Natural killer cell (primary cell): ENCODE results near the gene CLEC11A. TPM values are rescaled to one million over a fixed set of nuclear protein-coding genes. Genes with fewer than 3 reads are reported as not detected.

Source experiments
- ATAC-seq, 3 donors: fragments of 150-1000 bp in 2 of 3; fragments of 200-7000 bp in 1 of 3; cut with Tn5 transposase; 1 replicate in 1 of 3; 2 replicates in 2 of 3; pipeline ENCODE4 v1.10.0; 2021; ENCODE audit warnings: mild to moderate bottlenecking in 2 of 3, moderate library complexity in 2 of 3
- DNase-seq, 2 donors: peaks; one replicate each; pipeline versions ENCODE4 v3.0.0 to v3.0.0-alpha.2; 2013 to 2021; ENCODE audit warnings: mixed read lengths in 1 of 2
- H3K27ac ChIP-seq: one replicate; pipeline ENCODE4 v1.5.1; 2013; ENCODE audit warnings: mild to moderate bottlenecking, low read length
- H3K27me3 ChIP-seq: one replicate; pipeline ENCODE4 v1.6.1; 2013; ENCODE audit warnings: low read length; ENCODE audit not compliant: control insufficient read depth, insufficient read depth
- H3K36me3 ChIP-seq: one replicate; pipeline ENCODE4 v1.6.1; 2013; ENCODE audit warnings: low read length; ENCODE audit not compliant: control insufficient read depth, insufficient read depth
- H3K4me1 ChIP-seq: one replicate; pipeline ENCODE4 v1.6.1; 2013; ENCODE audit warnings: low read length; ENCODE audit not compliant: control insufficient read depth, insufficient read depth
- H3K4me3 ChIP-seq: one replicate; pipeline ENCODE4 v1.5.1; 2013; ENCODE audit warnings: low read length
- H3K9me3 ChIP-seq: one replicate; pipeline ENCODE4 v1.6.1; 2013; ENCODE audit warnings: low read length; ENCODE audit not compliant: control insufficient read depth, insufficient read depth
- H3K27ac Mint-ChIP-seq, 2 donors: one replicate each; pipeline ENCODE4 v1.8.0; 2022; ENCODE audit warnings: mild to moderate bottlenecking in 2 of 2, mixed read lengths in 2 of 2, moderate library complexity in 1 of 2
- H3K27me3 Mint-ChIP-seq, 2 donors: one replicate each; pipeline ENCODE4 v1.8.0; 2022; ENCODE audit warnings: low read depth in 2 of 2, mixed read lengths in 2 of 2
- H3K36me3 Mint-ChIP-seq: one replicate; pipeline ENCODE4 v1.8.0; 2022; ENCODE audit warnings: mixed read lengths
- H3K4me1 Mint-ChIP-seq, 2 donors: one replicate each; pipeline ENCODE4 v1.8.0; 2022; ENCODE audit warnings: mixed read lengths in 2 of 2
- H3K4me3 Mint-ChIP-seq: one replicate; pipeline ENCODE4 v1.8.0; 2022; ENCODE audit warnings: mild to moderate bottlenecking, moderate library complexity, mixed read lengths
- H3K9me3 Mint-ChIP-seq, 2 donors: one replicate each; pipeline ENCODE4 v1.8.0; 2022; ENCODE audit warnings: mixed read lengths in 2 of 2
- WGBS: methylation state at CpG from one replicate; pipeline ENCODE4 v1.1.7; 2013; ENCODE audit warnings: missing lambda C conversion rate; ENCODE audit not compliant: insufficient coverage; 5-methylcytosine and 5-hydroxymethylcytosine counted together
- intact Hi-C: fragments of 100-400 bp; cut with micrococcal nuclease; formaldehyde crosslinking; loops from one replicate; pipeline ENCODE4 v1.14.2; 2022
- total RNA-seq, 4 donors: library from RNA; stranded (reverse); fragments of 120-200 nt in 1 of 4; gene quantifications; one replicate each; pipeline versions ENCODE4 v1.2.3 to v1.2.4, GENCODE V29; 2013 to 2022
- TF ChIP-seq, protein P1 (sequence below): fragments of 200-600 bp; IDR thresholded peaks from one replicate; pipeline ENCODE4 v1.8.0; 2022; ENCODE audit warnings: antibody characterized with exemption

Gene CLEC11A
- total RNA-seq, 3 donors from 2014 or later (not counting 1 experiment from before 2014, with no cell fraction given), result 2.3 to 4.0 (median 3.3) TPM

DNA sequence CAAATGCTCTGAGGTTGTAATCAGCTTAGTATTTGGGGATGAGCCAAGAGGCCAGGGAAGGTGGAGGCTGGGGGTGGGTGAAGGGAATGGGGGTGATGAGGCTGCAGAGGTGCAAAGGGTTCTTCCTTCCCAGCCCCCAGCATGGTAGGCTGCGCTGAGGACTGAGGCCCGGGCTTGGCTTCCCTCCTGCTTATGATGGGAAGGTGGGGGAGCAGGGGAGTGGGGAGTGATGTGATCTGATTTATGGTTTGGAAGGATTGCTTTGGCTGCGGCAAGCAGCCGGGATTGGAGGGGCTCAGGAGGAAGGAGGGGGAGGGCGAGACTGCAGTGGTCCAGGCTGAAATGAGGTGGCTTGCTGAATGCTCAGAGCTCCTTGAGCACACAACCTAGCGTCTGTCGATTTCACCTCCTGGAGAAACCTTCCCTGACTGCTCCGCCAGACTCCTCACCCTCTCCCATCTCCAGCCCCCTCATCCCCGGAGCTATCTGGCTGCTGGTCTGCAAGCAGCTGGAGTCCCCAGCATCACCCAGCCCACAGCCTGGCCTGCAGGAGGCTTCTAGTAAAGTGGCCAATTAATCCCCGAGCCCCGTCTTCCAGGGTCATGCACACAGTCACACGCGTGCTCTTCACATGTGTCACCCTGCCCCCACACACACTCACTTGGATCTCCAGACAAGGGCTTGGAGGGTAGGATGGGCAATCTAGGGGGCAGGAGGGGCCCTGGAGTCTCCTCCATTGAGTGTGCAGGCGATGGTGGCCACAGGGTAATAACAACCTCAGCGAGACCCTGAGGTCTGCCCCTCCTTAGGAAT lies 757 bp upstream of the CLEC11A start:
- no peaks in the 10 kb centered on the region for H3K9me3 Mint-ChIP-seq
- H3K27ac Mint-ChIP-seq, result peak overlapping the region in 1 of 2 donors; percentile 31
- Histone ChIP-seq H3K4me1 (peaks cover 45% of the 10 kb centered on the region), H3K9me3 (no peaks in the 10 kb centered on the region), H3K36me3 (no peaks in the 10 kb centered on the region), H3K4me3 (no peak overlapping the region), H3K27ac (no peak overlapping the region), H3K27me3 (peaks cover 25% of the 10 kb centered on the region)
- ATAC-seq, result no peak
- DNase-seq, result no peak
- peaks cover 0 to 56% of the 10 kb centered on the region in 2 donors for H3K4me1 Mint-ChIP-seq
- 77% methylated on average over 13 of the region's 15 CpGs for WGBS
- H3K27me3 Mint-ChIP-seq, result peaks cover 19 to 33% of the 10 kb centered on the region in 2 donors
- intact Hi-C loops, result loop anchor here (10.0 kb wide), 1 partner anchor 82 kb away; no protein-coding TSS in a partner anchor
- peak overlapping the region; percentile 53 for H3K4me3 Mint-ChIP-seq
- no peaks in the 10 kb centered on the region for H3K36me3 Mint-ChIP-seq
- TF ChIP-seq, protein P1, sequence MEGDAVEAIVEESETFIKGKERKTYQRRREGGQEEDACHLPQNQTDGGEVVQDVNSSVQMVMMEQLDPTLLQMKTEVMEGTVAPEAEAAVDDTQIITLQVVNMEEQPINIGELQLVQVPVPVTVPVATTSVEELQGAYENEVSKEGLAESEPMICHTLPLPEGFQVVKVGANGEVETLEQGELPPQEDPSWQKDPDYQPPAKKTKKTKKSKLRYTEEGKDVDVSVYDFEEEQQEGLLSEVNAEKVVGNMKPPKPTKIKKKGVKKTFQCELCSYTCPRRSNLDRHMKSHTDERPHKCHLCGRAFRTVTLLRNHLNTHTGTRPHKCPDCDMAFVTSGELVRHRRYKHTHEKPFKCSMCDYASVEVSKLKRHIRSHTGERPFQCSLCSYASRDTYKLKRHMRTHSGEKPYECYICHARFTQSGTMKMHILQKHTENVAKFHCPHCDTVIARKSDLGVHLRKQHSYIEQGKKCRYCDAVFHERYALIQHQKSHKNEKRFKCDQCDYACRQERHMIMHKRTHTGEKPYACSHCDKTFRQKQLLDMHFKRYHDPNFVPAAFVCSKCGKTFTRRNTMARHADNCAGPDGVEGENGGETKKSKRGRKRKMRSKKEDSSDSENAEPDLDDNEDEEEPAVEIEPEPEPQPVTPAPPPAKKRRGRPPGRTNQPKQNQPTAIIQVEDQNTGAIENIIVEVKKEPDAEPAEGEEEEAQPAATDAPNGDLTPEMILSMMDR, result no peak

DNA sequence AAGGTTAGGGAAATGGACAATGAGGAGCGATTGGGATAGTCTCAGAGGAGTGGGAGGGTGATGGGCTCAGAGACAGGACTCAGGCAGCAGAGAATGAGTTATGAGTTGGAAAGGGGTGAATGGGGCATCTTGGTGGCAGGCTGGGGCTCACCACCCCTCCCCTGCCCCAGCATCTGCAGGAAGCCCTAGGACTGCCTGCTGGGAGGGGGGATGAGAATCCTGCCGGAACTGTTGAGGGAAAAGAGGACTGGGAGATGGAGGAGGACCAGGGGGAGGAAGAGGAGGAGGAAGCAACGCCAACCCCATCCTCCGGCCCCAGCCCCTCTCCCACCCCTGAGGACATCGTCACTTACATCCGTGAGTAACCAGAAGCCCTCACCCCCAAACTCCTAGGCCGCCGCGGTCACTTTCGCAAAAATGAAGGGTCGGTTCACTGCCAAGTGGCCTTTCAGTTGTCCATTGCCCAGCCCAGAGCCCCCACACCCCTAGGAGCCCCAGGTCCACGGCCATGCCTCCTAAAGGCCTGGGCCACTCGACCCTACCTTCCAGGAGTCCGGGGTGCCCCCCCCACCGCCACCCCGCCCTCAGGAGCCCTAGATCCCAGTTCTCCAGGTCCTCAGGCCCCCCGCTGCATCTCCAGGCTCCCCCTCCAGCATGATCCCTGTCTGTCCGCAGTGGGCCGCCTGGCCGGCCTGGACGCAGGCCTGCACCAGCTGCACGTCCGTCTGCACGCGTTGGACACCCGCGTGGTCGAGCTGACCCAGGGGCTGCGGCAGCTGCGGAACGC lies 764 bp downstream of the CLEC11A start:
- Histone ChIP-seq H3K27me3 (peaks cover 18% of the 10 kb centered on the region), H3K36me3 (no peaks in the 10 kb centered on the region), H3K9me3 (no peaks in the 10 kb centered on the region), H3K4me1 (peaks cover 39% of the 10 kb centered on the region), H3K4me3 (no peak overlapping the region), H3K27ac (no peak overlapping the region)
- 6% methylated on average over 30 of the region's 31 CpGs for WGBS
- intact Hi-C loops, result loop anchor here (10.0 kb wide), 1 partner anchor 81 kb away; no protein-coding TSS in a partner anchor
- no peaks in the 10 kb centered on the region for H3K36me3 Mint-ChIP-seq
- no peak for ATAC-seq
- TF ChIP-seq, protein P1, result no peak
- H3K27ac Mint-ChIP-seq, result peak overlapping the region; percentile 61 to 86
- no peaks in the 10 kb centered on the region for H3K9me3 Mint-ChIP-seq
- DNase-seq, result no peak
- H3K4me3 Mint-ChIP-seq, result peak overlapping the region; percentile 85
- peaks cover 0 to 59% of the 10 kb centered on the region in 2 donors for H3K4me1 Mint-ChIP-seq
- peaks cover 19 to 32% of the 10 kb centered on the region in 2 donors for H3K27me3 Mint-ChIP-seq

DNA sequence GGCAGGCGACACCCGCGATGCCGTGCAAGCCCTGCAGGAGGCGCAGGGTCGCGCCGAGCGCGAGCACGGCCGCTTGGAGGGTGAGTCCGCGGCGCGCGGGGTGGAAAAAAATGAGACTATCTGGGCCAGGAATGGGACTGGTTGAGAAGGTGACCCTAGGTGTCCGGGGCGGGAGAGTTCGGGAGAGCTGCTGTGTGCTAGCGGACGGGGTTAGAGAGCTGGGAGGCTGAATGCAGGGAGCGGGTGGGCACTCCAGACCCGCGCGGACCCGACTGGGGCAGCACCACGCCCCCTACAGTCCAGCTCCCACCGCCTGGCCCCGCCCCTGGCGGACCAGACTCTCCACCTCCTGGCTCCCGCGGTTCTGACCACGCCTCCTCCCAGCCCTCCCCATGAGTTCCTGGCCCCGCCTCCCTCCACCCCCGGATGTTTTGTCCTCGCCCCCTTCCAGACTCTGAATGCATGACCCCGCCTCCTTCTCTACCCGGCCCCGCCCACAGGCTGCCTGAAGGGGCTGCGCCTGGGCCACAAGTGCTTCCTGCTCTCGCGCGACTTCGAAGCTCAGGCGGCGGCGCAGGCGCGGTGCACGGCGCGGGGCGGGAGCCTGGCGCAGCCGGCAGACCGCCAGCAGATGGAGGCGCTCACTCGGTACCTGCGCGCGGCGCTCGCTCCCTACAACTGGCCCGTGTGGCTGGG lies 1.5 kb downstream of the CLEC11A start:
- Histone ChIP-seq H3K27me3 (peaks cover 18% of the 10 kb centered on the region), H3K4me1 (peaks cover 37% of the 10 kb centered on the region), H3K9me3 (no peaks in the 10 kb centered on the region), H3K36me3 (no peaks in the 10 kb centered on the region), H3K4me3 (peak overlapping the region; percentile 58), H3K27ac (peak overlapping the region; percentile 86)
- under 1% methylated on average over 65 of the region's 65 CpGs for WGBS
- H3K27me3 Mint-ChIP-seq, result peaks cover 19 to 32% of the 10 kb centered on the region in 2 donors
- intact Hi-C loops, result loop anchor here (10.0 kb wide), 1 partner anchor 80 kb away; no protein-coding TSS in a partner anchor
- DNase-seq (peak; percentile 93 to 95), ATAC-seq (peak; percentile 86 to 95 (median 88))
- peak overlapping the region; percentile 85 for H3K4me3 Mint-ChIP-seq
- no peaks in the 10 kb centered on the region for H3K9me3 Mint-ChIP-seq
- peaks cover 0 to 59% of the 10 kb centered on the region in 2 donors for H3K4me1 Mint-ChIP-seq
- H3K27ac Mint-ChIP-seq, result peak overlapping the region; percentile 61 to 86
- TF ChIP-seq, protein P1, result peak; percentile 75
- no peaks in the 10 kb centered on the region for H3K36me3 Mint-ChIP-seq
